ENCODE results near the gene SIK2.

DNA sequence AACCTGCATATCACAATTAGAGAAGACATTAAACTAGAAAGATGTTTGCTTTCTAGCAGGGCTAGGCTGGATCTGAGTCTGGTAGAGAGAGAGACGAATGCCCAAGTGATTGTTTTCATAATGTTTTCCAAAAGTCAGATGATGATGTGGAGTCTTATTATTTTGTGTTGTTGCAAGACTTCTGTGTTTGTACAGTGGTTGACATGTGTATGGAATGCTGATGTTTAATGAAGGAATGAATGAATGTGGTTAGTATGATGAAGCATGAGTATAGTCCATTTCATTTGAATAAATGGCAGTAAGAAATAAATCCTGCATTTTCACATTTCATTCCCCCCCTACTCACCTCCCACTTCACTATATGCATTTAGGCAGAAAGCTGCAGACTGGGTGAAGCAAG lies 94.3 kb downstream of the SIK2 start:
- TF ChIP-seq, protein P1, sequence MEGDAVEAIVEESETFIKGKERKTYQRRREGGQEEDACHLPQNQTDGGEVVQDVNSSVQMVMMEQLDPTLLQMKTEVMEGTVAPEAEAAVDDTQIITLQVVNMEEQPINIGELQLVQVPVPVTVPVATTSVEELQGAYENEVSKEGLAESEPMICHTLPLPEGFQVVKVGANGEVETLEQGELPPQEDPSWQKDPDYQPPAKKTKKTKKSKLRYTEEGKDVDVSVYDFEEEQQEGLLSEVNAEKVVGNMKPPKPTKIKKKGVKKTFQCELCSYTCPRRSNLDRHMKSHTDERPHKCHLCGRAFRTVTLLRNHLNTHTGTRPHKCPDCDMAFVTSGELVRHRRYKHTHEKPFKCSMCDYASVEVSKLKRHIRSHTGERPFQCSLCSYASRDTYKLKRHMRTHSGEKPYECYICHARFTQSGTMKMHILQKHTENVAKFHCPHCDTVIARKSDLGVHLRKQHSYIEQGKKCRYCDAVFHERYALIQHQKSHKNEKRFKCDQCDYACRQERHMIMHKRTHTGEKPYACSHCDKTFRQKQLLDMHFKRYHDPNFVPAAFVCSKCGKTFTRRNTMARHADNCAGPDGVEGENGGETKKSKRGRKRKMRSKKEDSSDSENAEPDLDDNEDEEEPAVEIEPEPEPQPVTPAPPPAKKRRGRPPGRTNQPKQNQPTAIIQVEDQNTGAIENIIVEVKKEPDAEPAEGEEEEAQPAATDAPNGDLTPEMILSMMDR (conservative IDR thresholded peaks at IDR 0.05; ENCODE audit: low read depth, low read length): no peak
- TF ChIP-seq EZH2 (IDR thresholded peaks at IDR 0.05; ENCODE audit: low read length, unreplicated experiment) (no peak), EZH2phosphoT487 (IDR thresholded peaks at IDR 0.05; ENCODE audit: borderline replicate concordance, low read length) (no peak)

All from PC-3 (cell line).